Epithelial cell of proximal tubule (primary cell): ENCODE data around the gene LCE2C. TPM values are rescaled to one million over a fixed set of nuclear protein-coding genes. Genes with fewer than 3 reads are reported as not detected.

Experiments
- DNase-seq: peaks from one replicate; pipeline ENCODE4 v3.0.0-alpha.2; 2011; ENCODE audit warnings: low read depth
- H3K4me3 ChIP-seq: 2 replicates; pipeline ENCODE4 v1.5.1; 2011; ENCODE audit warnings: low read depth, mild to moderate bottlenecking, low read length
- total RNA-seq: library from RNA; depleted of rRNA; stranded (reverse); fragments of >200 nt; gene quantifications from 2 replicates; pipeline ENCODE4 v1.2.3, GENCODE V29; 2015
- TF ChIP-seq, protein P1 (sequence below): conservative IDR thresholded peaks from 2 replicates; pipeline ENCODE4 v1.5.1; 2012; ENCODE audit warnings: low read depth, mild to moderate bottlenecking, low read length

LCE2C gene
- total RNA-seq, 1 donor from 2014 or later: not detected

GRCh38 chr1:152725261-152725660 is 50.2 kb downstream of the LCE2C start:
- TF ChIP-seq, protein P1, sequence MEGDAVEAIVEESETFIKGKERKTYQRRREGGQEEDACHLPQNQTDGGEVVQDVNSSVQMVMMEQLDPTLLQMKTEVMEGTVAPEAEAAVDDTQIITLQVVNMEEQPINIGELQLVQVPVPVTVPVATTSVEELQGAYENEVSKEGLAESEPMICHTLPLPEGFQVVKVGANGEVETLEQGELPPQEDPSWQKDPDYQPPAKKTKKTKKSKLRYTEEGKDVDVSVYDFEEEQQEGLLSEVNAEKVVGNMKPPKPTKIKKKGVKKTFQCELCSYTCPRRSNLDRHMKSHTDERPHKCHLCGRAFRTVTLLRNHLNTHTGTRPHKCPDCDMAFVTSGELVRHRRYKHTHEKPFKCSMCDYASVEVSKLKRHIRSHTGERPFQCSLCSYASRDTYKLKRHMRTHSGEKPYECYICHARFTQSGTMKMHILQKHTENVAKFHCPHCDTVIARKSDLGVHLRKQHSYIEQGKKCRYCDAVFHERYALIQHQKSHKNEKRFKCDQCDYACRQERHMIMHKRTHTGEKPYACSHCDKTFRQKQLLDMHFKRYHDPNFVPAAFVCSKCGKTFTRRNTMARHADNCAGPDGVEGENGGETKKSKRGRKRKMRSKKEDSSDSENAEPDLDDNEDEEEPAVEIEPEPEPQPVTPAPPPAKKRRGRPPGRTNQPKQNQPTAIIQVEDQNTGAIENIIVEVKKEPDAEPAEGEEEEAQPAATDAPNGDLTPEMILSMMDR: no peak
- DNase-seq: no peak
- no peak overlapping the region for H3K4me3 ChIP-seq

Other genes starting within 250 kb of the LCE2C start
- not detected in 2 replicates for gene LCE5A, start 164.5 kb upstream of the LCE2C start, total RNA-seq
- 0.40 TPM in 1 of 2 replicates, not detected in the other for gene CRCT1, start 160.8 kb upstream of the LCE2C start, total RNA-seq
- not detected in 2 replicates for gene LCE3E, start 108.5 kb upstream of the LCE2C start, total RNA-seq
- gene LCE3D, start 94.8 kb upstream of the LCE2C start, total RNA-seq: not detected in 2 replicates
- gene LCE3C, start 75.0 kb upstream of the LCE2C start, total RNA-seq: not detected in 2 replicates
- gene LCE3B, start 61.5 kb upstream of the LCE2C start, total RNA-seq: not detected in 2 replicates
- not detected in 2 replicates for gene LCE3A, start 52.2 kb upstream of the LCE2C start, total RNA-seq
- gene LCE2D, start 11.9 kb upstream of the LCE2C start, total RNA-seq: not detected in 2 replicates
- not detected in 2 replicates for gene LCE2B, start 10.8 kb downstream of the LCE2C start, total RNA-seq
- not detected in 2 replicates for gene LCE2A, start 23.1 kb downstream of the LCE2C start, total RNA-seq
- gene LCE4A, start 32.9 kb downstream of the LCE2C start, total RNA-seq: not detected in 2 replicates
- gene KPRP, start 82.7 kb downstream of the LCE2C start, total RNA-seq: not detected in 2 replicates
- gene LCE1F, start 99.9 kb downstream of the LCE2C start, total RNA-seq: not detected in 2 replicates
- gene LCE1E, start 111.0 kb downstream of the LCE2C start, total RNA-seq: not detected in 2 replicates
- not detected in 2 replicates for gene LCE1D, start 121.4 kb downstream of the LCE2C start, total RNA-seq
- gene LCE1C, start 131.4 kb downstream of the LCE2C start, total RNA-seq: not detected in 2 replicates
- not detected in 2 replicates for gene LCE1B, start 136.7 kb downstream of the LCE2C start, total RNA-seq
- gene LCE1A, start 152.2 kb downstream of the LCE2C start, total RNA-seq: not detected in 2 replicates
- gene LCE6A, start 167.6 kb downstream of the LCE2C start, total RNA-seq: not detected in 2 replicates
- gene LCE7A, start 184.7 kb downstream of the LCE2C start, total RNA-seq: not detected in 2 replicates
- not detected in 2 replicates for gene SMCP, start 203.0 kb downstream of the LCE2C start, total RNA-seq
- 0.35 and 2.1 TPM in 2 replicates for gene IVL, start 233.3 kb downstream of the LCE2C start, total RNA-seq